Stimulated activated CD4-positive, alpha-beta T cell treated with anti-CD3 and anti-CD28 coated beads, Interleukin-1b, Interleukin-23, amount 100 ng/mL, for 48 hours (primary cell): ENCODE data around the gene CALCOCO2.

ENCODE experiments used
- DNase-seq: peaks from one replicate; pipeline ENCODE4 v3.0.0-alpha.2; 2020

The CALCOCO2 gene

DNA sequence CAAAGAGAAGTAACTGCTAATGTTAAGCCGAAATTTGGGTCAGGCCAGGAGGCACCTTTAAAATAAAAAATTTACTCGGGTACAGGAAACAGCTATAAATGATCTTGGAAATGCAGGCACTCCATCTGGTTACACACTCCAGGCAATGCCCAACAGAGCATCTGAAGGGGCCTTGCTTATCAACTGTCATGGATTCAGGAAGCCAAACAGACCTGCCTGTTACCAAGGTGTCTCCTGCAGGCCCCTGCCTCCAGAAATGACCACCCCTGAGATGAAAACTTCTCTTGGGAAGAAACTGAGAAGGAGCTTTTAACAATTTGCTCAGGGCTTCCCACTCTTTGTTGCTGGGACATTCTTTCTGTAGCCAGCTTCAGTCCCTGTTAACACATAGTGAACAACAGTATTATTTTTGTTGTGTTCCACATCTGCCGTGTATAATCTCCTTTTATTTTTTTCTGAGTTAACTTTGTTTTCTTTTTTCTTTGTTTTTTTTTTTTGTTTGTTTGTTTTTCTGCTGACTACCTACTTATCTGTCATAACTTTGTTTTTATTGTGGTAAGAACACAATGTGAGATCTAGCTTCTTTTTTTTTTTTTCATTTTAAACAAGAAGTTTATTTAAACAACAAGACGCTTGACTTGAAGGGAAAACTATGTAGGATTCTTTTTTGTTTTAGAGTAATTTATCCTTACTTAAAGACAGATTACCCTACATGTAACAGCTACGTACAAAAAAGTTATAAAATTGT lies 43.0 kb downstream of the CALCOCO2 start:
- DNase-seq = no peak

DNA sequence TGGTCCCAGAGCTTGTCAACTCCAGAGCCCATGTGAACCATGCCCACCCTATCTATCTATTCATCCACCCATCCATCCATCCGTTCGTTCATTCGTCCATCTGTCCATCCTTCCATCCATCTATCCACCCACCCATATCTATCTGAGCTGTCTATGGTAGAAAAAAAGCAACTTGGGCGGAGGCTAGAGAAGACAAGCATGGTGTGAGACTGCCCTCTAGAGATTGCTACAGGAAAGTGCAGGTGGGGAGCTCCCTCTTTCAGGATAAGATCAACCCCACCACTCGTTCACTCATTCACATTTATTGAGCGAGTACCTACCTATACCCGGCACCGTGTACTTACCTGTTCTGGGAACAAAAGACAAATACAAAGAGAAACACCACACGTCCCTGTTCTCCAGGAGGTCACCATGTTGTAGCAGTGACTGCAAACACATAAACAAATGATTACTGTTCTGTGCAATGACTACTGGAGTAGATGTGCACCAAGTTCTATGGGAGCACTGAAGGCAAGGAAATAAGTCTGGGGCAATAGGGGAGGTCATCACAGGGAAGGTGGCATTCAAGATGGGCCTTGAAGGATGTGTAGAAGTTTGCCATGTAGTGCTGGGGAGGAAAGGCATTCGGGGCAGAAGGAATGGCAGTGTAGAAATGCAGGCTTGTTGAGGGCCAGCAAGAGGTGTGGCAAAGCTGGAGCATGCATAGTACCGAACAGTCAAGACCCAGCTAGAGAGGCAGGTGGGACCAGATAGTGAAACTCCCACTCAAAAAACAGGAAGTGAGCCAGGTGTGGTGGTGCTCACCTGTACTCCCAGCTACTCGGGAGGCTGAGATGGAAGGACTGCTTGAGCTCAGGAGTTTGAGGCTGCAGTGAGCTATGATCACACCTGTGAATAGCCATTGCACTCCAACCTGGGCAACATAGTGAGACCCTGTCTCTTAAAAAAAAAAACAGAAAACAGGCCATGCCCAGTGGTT lies 48.4 kb downstream of the CALCOCO2 start:
- peak; percentile 43 for DNase-seq

DNA sequence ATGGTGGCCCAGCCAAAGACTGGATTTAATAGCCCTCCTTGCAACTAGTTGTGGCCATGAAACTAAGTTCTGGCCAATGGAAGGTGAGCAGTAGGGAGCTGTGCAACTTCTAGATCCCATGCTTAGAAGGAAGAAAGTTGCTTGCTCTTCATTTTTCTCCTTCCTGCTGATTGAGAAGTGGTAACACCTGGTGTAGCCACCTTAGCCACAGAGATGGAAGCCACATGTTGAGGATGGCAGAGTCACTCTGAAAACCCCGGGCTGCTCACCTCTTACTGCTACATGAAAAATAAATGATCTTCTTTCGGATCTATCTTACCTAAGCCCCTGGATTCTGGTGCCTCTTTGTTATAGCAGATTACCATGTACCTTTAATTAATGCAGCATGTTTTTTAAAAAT lies 51.4 kb downstream of the CALCOCO2 start:
- no peak for DNase-seq

DNA sequence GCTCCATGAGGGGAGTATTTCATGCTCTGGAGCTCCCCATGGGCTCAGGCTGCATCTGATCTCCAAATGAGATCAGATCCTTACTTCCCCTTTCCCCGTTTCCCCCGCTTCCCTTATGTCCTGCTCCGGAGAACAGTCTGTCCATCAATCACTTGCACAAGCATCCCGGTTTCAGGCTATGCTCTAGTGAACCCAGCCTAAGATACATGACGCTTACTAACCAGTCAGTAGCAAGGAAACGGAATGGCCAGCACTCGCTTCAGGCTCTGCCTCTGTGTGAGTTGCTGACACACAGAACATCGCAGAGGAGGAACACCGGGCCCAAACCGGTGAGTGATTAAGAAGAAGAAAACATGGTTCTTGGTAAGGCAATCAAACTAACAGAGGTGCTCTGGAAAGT lies 52.3 kb downstream of the CALCOCO2 start:
- DNase-seq = no peak

DNA sequence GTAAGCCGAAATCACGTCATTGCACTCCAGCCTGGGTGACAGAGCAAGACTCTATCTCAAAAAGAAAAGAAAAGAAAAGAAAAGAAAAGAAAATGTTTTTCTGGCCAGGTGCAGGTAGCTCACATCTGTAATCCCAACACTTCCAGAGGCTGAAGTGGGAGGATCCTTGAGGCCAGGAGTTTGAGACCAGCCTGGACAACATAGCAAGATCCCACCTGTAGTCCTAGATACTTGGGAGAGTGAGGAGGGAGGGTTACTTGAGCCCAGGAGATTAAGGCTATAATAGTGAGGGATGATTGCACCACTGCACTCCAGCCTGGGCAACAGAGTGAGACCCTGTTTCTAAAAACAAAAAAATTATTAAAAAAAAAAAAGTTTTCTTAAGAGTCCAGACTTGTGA lies 59.3 kb downstream of the CALCOCO2 start:
- DNase-seq = no peak

DNA sequence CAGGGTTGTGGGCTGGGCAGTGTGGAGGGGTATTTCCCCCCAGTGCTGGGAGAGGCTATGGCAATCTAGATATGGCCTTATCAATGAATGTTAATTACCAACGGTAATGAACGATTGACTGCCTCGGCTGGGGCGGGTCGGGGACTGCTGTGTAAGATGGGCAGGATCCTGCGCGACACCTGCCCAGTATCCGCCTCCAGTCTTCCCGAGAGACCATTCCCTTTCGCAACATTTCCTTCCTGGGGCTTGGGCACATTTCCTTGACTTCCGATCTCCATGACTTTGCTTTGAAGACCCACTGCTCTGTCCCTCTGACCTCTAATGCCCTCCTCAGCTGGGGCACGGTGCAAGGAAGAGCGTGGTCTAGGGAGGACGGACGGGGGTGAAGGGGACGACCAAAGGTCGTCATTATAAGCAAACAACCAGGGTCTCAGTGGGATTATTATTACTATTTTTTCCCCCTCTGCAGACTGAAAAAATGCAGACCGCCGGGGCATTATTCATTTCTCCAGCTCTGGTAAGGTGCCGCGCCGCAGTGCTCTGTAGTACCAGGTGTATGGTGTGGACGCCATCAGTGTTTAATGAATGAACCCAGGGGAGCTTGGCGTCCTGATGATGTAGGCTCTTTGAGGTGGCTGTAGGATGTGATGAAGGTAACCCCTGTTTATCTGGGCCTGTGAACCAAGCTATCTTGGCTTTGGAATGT lies 62.3 kb downstream of the CALCOCO2 start:
- no peak for DNase-seq

DNA sequence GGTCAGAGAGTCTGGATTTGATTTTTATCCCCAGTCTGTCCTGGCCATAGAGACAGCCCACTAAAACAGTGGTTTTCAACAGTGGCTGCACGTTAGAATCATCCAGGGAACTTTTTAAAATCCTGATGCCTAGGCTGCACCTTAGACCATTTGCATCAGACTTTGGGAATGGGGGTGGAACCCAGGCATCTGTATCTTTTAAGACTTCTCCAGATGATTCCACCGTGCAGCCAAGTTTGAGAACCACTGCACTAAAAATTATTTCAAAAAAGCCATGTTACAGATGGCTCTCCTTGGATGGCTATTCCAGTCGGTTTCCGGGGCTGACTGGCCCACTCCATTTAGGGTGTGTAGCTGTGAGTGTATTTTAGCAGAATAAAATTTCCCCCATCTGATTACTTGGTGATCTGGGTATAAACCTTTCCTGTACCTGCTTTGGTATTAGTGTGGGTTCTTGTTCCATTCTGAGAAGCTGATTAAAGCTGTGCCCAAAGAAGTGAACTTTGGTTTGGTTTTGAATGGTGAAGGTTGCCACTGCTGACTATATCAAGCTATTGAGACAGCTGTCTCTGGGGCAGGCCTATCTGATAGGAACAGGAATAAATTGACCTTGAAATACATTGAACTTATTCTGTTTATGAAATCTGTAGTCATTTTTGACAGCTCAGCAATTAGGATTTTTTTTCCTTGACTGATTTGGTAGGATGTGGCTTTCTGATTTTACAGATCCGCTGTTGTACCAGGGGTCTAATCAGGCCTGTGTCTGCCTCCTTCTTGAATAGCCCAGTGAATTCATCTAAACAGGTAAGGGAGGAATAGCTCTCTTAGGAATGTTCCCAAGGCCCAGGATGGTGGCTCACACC lies 63.0 kb downstream of the CALCOCO2 start:
- no peak for DNase-seq

DNA sequence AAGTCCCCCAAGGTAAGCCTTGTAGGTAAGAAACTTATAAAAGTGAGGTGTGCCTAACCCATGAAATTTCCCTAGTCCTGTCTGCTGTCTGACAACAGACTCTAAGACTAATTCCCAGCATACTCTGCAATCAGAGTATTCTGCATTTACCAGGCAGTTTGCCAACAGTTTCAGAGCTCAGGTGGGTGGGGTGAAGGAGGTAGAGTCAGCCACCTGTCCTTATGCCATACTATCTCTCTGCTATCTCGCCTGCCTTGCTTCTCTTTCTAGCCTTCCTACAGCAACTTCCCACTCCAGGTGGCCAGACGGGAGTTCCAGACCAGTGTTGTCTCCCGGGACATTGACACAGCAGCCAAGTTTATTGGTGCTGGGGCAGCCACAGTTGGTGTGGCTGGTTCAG lies 64.1 kb downstream of the CALCOCO2 start:
- DNase-seq = no peak

DNA sequence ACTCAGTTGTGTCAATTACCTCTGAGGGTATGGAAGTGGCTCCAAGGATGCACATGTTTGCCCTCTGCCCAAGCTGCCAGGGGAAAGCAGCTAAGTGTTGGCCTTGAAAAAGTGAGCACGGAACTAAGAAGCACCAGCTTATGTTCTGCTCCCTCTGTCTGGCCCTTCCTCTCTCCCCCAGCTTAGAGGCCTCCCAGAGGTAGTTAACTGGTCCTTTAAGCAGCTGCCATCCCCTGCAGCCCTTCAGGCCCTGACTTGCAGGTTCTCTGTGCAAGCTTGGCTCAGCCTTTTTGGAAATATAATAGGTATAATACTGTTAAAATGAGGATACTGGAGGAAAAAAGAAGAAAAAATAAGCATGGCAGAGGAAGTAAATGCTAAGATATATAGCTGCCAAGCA lies 70.4 kb downstream of the CALCOCO2 start:
- DNase-seq = no peak

DNA sequence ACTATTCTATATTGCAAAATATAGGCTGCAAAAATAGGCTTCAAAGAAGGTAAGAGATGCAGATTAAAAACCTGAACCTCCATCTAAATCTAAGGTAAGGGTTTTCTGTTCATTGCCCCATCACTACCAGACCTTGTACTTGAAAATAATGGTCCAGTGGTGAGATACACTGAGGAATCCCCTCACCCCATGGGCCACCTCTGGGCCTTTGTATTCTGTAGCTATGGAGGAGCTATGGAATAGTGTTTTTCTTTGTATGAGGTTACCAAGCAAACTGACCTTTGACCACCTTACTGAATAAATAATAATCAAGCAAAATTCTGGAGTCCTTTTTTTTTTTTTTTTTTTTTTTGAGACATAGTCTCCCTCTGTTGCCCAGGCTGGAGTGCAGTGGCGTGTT lies 72.6 kb downstream of the CALCOCO2 start:
- DNase-seq = no peak

DNA sequence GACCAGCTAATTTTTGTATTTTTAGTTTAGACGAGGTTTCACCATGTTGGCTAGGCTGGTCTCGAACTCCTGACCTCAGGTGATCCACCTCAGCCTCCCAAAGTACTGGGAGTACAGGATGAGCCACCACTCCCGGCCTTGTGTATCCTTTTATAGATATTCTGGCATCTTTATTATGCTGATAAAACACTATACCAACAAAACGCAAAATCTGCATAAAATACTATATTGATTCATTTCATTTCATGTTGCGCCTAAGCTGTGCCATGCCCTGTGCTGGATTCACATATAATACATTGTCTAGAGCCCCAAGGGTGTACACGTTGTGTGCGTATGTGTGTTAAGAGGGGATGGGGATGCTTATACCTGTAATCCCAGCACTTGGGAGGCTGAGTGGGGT lies 73.6 kb downstream of the CALCOCO2 start:
- no peak for DNase-seq

DNA sequence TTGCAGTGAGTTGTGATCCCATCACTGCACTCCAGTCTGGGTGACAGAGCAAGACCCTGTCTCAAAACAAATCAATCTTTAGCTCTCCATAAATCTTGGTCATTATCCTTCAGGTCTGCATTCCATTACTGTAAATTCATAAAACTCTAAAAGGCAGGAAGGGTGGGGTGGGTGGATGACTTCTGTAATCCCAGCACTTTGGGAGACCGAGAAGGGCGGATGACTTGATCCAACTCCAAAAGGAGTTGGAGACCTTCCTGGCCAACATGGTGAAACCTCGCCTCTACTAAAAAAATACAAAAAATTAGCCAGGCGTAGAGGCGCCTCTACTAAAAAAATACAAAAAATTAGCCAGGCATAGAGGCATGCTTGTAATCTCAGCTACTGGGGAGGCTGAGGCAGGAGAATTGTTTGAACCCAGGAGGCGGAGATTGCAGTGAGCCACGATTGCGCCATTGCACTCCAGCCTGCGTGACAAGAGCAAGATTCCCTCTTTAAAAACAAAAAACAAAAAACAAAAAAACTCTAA lies 75.2 kb downstream of the CALCOCO2 start:
- no peak for DNase-seq

DNA sequence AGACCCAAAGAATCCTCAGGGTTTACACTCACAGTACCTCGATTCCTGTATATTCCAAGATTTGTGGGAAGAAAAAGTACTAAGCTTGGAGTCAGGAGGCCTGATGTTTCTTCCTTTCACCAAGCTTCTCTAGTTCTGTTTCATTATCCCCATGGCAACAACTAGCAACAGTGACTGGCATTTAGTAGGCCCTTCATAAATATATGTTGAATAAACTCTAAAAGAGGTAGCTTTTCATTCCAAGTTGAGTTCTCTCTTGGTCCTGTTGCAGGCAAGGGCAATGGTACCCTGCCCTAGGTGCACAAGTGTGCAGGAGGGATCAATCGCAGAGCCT lies 76.8 kb downstream of the CALCOCO2 start:
- DNase-seq = no peak

DNA sequence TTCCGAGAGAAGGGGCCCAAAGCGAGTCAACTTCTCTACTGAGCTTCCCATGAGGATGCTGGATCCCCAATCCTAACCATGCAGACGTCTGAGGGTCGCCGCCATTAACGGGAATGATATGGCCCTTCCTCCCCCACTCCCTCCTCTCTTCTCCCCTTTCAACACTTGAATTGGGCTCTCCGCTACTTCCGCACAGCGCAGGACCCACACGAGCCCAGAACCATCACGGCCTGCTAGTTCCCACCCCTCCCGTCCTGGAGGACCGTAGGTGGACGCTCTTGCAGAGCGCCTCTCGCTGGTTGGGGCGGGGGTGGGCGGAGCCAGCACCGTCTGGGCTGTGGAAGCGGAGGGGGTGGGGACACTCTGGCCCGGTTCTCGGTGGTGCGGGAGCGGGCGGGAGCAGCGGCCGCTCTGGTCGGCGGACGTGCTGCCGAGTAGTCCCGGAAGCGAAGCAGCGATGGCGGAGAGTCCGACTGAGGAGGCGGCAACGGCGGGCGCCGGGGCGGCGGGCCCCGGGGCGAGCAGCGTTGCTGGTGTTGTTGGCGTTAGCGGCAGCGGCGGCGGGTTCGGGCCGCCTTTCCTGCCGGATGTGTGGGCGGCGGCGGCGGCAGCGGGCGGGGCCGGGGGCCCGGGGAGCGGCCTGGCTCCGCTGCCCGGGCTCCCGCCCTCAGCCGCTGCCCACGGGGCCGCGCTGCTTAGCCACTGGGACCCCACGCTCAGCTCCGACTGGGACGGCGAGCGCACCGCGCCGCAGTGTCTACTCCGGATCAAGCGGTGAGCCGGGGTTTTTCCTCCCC lies 77.4 kb downstream of the CALCOCO2 start, which contains the start of gene UBE2Z:
TSS of gene UBE2Z (plus strand) at position 361 of the 797 bp plus-strand sequence. CDS start at position 458, 97 bp downstream.
- peak; percentile 91 for DNase-seq

DNA sequence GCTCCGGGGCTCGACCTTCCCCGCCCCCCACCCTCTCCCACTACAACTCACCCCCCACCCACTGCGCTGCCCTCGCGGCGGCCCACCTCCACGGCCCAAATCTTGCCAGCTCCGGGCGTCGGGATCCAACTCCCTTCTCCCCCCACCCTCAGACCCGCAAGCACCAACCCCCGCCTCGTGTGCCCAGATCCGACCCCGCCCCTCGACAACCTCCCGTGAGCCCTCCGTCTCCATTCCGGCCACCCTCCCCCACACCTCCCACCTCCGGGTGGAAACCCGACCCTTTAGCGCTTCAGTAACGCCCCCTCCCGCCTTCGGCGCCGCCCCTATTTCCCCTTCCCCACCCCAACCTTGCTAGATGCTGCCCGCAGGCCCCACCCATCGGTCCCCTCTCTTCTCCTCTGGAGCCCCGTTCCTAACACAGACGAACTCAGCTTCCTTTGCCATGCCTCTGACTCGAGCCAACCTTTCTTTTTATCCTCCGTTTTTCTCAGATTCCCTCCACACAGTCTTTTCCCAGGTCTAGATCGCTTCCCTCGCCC lies 78.1 kb downstream of the CALCOCO2 start:
- peak; percentile 89 for DNase-seq

DNA sequence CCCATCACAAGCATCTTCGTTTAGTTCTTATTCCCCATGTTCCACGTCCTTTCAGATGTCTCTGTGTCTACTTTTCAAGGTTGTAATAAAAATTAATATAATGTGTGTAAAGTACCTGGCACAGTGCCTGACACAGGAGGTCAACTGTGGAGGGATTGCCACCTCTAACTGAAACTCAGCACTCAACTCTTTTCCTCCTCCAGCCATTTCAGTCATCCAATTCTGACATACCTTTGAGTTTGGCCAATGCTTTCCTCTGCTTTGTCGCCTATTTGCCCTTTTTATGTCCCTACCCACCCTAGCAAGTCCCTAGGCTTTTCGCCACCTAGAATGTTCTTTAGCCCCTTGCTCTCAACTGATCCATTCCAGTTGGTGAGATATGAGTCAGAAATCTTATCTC lies 78.9 kb downstream of the CALCOCO2 start:
- no peak for DNase-seq

DNA sequence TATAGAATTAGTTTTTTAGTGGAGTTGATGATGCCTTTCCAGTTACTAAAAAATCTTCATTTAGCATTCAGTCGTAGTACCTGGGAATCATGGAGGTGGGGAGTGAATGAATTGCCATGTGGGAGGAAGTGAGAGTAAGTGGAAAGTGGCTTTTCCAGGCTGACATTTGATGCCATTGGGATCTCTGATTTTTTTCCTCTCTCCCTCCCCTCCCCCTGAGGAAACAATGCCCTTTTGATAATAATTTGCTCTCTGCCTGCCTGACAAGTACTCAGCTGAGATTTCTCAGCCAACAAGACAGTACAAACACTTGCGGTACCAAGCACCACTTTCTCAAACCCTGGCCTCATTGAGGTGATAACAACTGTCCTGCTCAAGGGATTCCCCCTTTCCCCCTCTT lies 79.5 kb downstream of the CALCOCO2 start:
- DNase-seq = no peak

DNA sequence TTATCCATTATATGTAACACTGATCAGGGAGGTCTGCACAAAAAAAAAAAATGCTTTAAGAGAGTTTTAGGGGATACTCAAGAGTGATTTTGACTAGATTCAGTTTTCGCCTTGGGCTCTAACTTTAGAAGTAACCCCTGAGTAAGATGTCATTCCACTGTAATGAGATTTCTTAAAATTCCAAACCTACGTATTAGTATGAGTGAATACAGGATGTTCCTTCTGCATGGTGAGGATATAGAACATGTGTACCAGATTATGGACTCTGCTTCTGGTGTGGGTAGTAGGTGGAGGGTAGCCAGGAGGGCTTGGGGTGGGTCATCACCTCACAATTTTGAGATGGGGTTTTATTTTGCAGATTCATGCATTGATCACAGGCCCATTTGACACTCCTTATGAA lies 81.6 kb downstream of the CALCOCO2 start:
- DNase-seq = no peak
